HCT116 (cell line): ENCODE data around the gene INTS4. TPM values are rescaled to one million over a fixed set of nuclear protein-coding genes. Genes with fewer than 3 reads are reported as not detected.

ENCODE experiments used
- ATAC-seq: fragments of 200-7000 bp; cut with Tn5 transposase; 2 replicates; pipeline ENCODE4 v1.9.1; 2020; ENCODE audit warnings: mild to moderate bottlenecking, moderate library complexity
- BruUV-seq: library from RNA; stranded (reverse); fragments of 400-500 nt; replicated peaks from 2 replicates; lab custom pipeline; 2021; lab: Mats Ljungman, UMichigan
- CTCF ChIA-PET: fragments of 300-600 bp; sonication (Branson Sonifier 250); formaldehyde crosslinking; loops from one replicate; lab custom pipeline; 2021; ENCODE audit warnings: antibody characterized with exemption; lab: Charles Lee
- POLR2A ChIA-PET: fragments of 300-600, 350-600 bp; sonication (Branson Sonifier 250); formaldehyde crosslinking; loops from one replicate; lab custom pipeline; 2021; ENCODE audit warnings: antibody characterized with exemption; lab: Charles Lee
- RAD21 ChIA-PET, 2 experiments: fragments of 300-600 bp; sonication (Branson Sonifier 250); formaldehyde crosslinking; loops; one replicate each; lab custom pipeline; 2023; ENCODE audit warnings: low total read pairs in 2 of 2; ENCODE audit not compliant: uncharacterized antibody in 2 of 2, unreplicated experiment in 2 of 2, low non-redundant PET in 1 of 2; lab: Charles Lee
- DNase-seq: peaks from one replicate; pipeline ENCODE4 v3.0.0-alpha.2; 2010; ENCODE audit warnings: low read depth, low spot score
- H2AFZ ChIP-seq: fragments of 200-600 bp; shearing (Covaris generic), sonication (generic); 2 replicates; pipeline ENCODE4 v1.6.1; 2017; ENCODE audit warnings: low read depth, mixed run types, mixed read lengths, antibody characterized with exemption, low read length; ENCODE audit not compliant: poor library complexity, severe bottlenecking
- H3K27ac ChIP-seq: 2 replicates; pipeline ENCODE4 v1.5.1; 2012; ENCODE audit warnings: low read depth, low read length
- H3K27me3 ChIP-seq: fragments of 200-600 bp; sonication (generic); 2 replicates; pipeline ENCODE4 v1.6.1; 2016; ENCODE audit warnings: mixed run types, low read length, mixed read lengths; ENCODE audit not compliant: insufficient read depth
- H3K36me3 ChIP-seq, 2 experiments: fragments of 200-500 bp in 1 of 2; fragments of 200-600 bp in 1 of 2; sonication (Bioruptor generic) in 1 of 2; sonication (generic) in 1 of 2; 2 replicates each; pipeline versions ENCODE4 v1.5.1 to v1.6.1; 2014 to 2016; ENCODE audit warnings: low read length in 2 of 2, inconsistent platforms in 1 of 2, mixed read lengths in 1 of 2, mixed run types in 1 of 2; ENCODE audit not compliant: insufficient read depth in 2 of 2, control insufficient read depth in 1 of 2
- H3K4me1 ChIP-seq, 2 experiments: fragments of 200-600 bp in 1 of 2; sonication (generic) in 1 of 2; 2 replicates each; pipeline versions ENCODE4 v1.5.1 to v1.6.1; 2012 to 2017; ENCODE audit warnings: low read length in 2 of 2, inconsistent platforms in 1 of 2, mild to moderate bottlenecking in 1 of 2, mixed read lengths in 1 of 2, mixed run types in 1 of 2, moderate library complexity in 1 of 2; ENCODE audit not compliant: insufficient read depth in 2 of 2, control insufficient read depth in 1 of 2
- H3K4me2 ChIP-seq: fragments of 200-600 bp; sonication (generic); 2 replicates; pipeline ENCODE4 v1.6.1; 2017; ENCODE audit warnings: mixed run types, low read length, mixed read lengths
- H3K4me3 ChIP-seq, 2 experiments: fragments of 200-600 bp in 1 of 2; sonication (generic) in 1 of 2; replicated peaks in 1 of 2; 2 replicates each; pipeline ENCODE4 v1.5.1; 2011 to 2016; ENCODE audit warnings: low read length in 2 of 2, control low read depth in 1 of 2, low read depth in 1 of 2, mild to moderate bottlenecking in 1 of 2, mixed read lengths in 1 of 2, mixed run types in 1 of 2
- H3K79me2 ChIP-seq: fragments of 200-600 bp; sonication (generic); 2 replicates; pipeline ENCODE4 v1.6.1; 2017; ENCODE audit warnings: mild to moderate bottlenecking, mixed run types, low read length, moderate library complexity, mixed read lengths; ENCODE audit not compliant: insufficient read depth
- H3K9ac ChIP-seq: fragments of 200-600 bp; sonication (generic); 2 replicates; pipeline ENCODE4 v1.6.1; 2016; ENCODE audit warnings: low read length, mixed read lengths
- H3K9me2 ChIP-seq: fragments of 200-600 bp; sonication (generic), shearing (Covaris generic); 2 replicates; pipeline ENCODE4 v1.6.1; 2017; ENCODE audit warnings: mixed run types, mild to moderate bottlenecking, moderate library complexity; ENCODE audit not compliant: insufficient read depth
- H3K9me3 ChIP-seq, 2 experiments: fragments of 200-500 bp in 1 of 2; fragments of 200-600 bp in 1 of 2; sonication (Bioruptor generic) in 1 of 2; sonication (generic) in 1 of 2; 2 replicates each; pipeline ENCODE4 v1.6.1; 2014 to 2017; ENCODE audit warnings: low read length in 2 of 2, mixed read lengths in 2 of 2, inconsistent platforms in 1 of 2, low read depth in 1 of 2, mild to moderate bottlenecking in 1 of 2, mixed run types in 1 of 2, moderate library complexity in 1 of 2; ENCODE audit not compliant: control insufficient read depth in 1 of 2, insufficient read depth in 1 of 2
- H4K20me1 ChIP-seq: fragments of 200-600 bp; sonication (generic), shearing (Covaris generic); 2 replicates; pipeline ENCODE4 v1.6.1; 2017; ENCODE audit warnings: mixed run types, mild to moderate bottlenecking, moderate library complexity; ENCODE audit not compliant: insufficient read depth
- CBX3 ChIP-seq: IDR thresholded peaks from 2 replicates; pipeline ENCODE4 v1.6.1; 2012; ENCODE audit warnings: low read depth
- EGR1 ChIP-seq: IDR thresholded peaks from 2 replicates; pipeline ENCODE4 v1.6.1; 2012; ENCODE audit warnings: low read depth
- EZH2phosphoT487 ChIP-seq: fragments of 200-600 bp; IDR thresholded peaks from 2 replicates; pipeline ENCODE4 v1.6.1; 2018; ENCODE audit warnings: antibody characterized with exemption, borderline replicate concordance
- FOSL1 ChIP-seq: IDR thresholded peaks from 2 replicates; pipeline ENCODE4 v1.6.1; 2012; ENCODE audit warnings: low read depth
- JUND ChIP-seq: IDR thresholded peaks from 2 replicates; pipeline ENCODE4 v1.6.1; 2012
- POLR2A ChIP-seq: IDR thresholded peaks from 2 replicates; pipeline ENCODE4 v1.7.0; 2011; ENCODE audit warnings: borderline replicate concordance; ENCODE audit not compliant: insufficient read depth, insufficient read length; ENCODE audit errors: extremely low read depth
- SIN3A ChIP-seq: IDR thresholded peaks from 2 replicates; pipeline ENCODE4 v1.6.1; 2012; ENCODE audit warnings: low read depth
- SP1 ChIP-seq: IDR thresholded peaks from 2 replicates; pipeline ENCODE4 v1.6.1; 2012; ENCODE audit warnings: low read depth
- SRF ChIP-seq: IDR thresholded peaks from 2 replicates; pipeline ENCODE4 v1.6.1; 2012; ENCODE audit warnings: low read depth
- TCF7L2 ChIP-seq: IDR thresholded peaks from 2 replicates; pipeline ENCODE4 v1.7.0; 2011; ENCODE audit warnings: borderline replicate concordance, inconsistent platforms; ENCODE audit not compliant: insufficient read depth, insufficient read length; ENCODE audit errors: extremely low read depth
- YY1 ChIP-seq: IDR thresholded peaks from 2 replicates; pipeline ENCODE4 v1.6.1; 2011; ENCODE audit warnings: low read length, low read depth, moderate library complexity, mild to moderate bottlenecking; ENCODE audit not compliant: insufficient replicate concordance; ENCODE audit errors: extremely low read depth
- ZFX ChIP-seq: fragments of 450-650 bp; IDR thresholded peaks from 2 replicates; pipeline ENCODE4 v1.6.1; 2017
- ZNF274 ChIP-seq: fragments of 200-500 bp; sonication (Bioruptor generic); IDR thresholded peaks from 2 replicates; pipeline ENCODE4 v1.6.1; 2014; ENCODE audit warnings: mild to moderate bottlenecking, low read depth, low read length, inconsistent platforms
- intact Hi-C: fragments of 100-400 bp; cut with micrococcal nuclease; formaldehyde crosslinking; loops from 2 replicates; pipeline ENCODE4 v1.10.0; 2022
- total RNA-seq: library from RNA; stranded (reverse); gene quantifications from one replicate; pipeline ENCODE4 v1.2.1, GENCODE V29; 2021; ENCODE audit not compliant: unreplicated experiment
- TF ChIP-seq, protein P1 (sequence below): IDR thresholded peaks from 2 replicates; pipeline ENCODE4 v1.6.1; 2012; ENCODE audit warnings: low read depth
- TF ChIP-seq, protein P2 (sequence below): IDR thresholded peaks from 2 replicates; pipeline ENCODE4 v1.6.1; 2011; ENCODE audit warnings: mild to moderate bottlenecking, low read length, moderate library complexity; ENCODE audit not compliant: insufficient replicate concordance; ENCODE audit errors: extremely low read depth
- TF ChIP-seq, protein P3 (sequence below): IDR thresholded peaks from 2 replicates; pipeline ENCODE4 v1.6.1; 2012
- TF ChIP-seq, protein P4 (sequence below): IDR thresholded peaks from 2 replicates; pipeline ENCODE4 v1.6.1; 2012

Gene INTS4
- total RNA-seq, 1 experiment from 2014 or later: 41.0 TPM

DNA sequence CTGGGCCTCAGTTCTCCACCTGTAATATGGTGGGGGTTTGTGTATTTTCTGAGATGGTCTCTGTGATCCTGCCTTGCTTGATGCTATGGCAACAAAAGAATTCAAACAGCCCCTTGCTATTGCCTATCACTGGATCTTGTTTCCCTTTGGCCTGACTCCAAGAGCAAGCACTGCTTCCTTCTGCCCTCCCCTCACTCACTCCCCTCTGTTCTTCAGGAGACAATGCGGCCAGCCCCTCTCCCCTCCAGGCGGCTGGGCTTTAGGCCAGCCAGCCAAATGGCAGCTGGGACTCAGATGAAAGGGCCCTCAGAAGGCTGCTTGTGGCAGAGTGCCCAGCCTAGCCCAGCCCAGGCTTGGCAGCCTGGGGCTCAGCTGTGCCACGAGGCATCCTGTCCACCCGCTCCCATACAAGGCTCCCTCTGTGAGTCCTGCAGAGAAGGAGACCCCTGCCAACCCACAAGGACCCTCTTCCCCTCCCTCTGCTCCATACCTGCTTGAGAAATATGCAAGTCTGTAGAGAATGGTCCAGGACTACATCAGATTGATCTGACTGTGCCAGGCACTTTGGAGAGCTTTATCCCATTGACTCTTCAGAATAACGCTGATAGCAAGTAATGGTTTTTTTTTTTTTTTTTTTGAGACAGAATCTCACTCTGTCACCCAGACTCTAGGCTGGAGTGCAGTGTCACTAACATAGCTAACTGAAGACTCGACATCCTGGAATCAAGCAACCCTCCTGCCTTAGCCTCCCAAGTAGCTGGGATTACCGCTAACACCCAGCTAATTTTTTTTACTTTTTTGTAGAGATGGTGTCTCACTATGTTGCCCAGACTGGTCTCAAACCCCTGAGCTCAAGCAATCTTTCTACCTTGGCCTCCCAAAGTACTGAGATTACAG, 36.2 kb upstream of the INTS4 start:
- no peaks in the 10 kb centered on the region for H3K36me3 ChIP-seq
- no TSS peak for BruUV-seq
- H3K4me2 ChIP-seq: peak overlapping the region; percentile 51
- POLR2A ChIA-PET: interaction anchor here (1.1 to 1.6 kb wide), 3 partner anchors 9 to 36 kb away, joined by 4 to 14 read pairs (median 5); partner anchors contain the start of gene INTS4
- no peaks in the 10 kb centered on the region for H3K79me2 ChIP-seq
- CTCF ChIA-PET: interaction anchor here (1.6 kb wide), 1 partner anchor 15 kb away, joined by 9 read pairs; no protein-coding TSS in a partner anchor
- no peak for TF ChIP-seq YY1
- TF ChIP-seq EZH2phosphoT487: no peak
- no peak for TF ChIP-seq POLR2A
- TF ChIP-seq SRF: no peak
- peak; percentile 39; the same call in 1 of the 2 replicates for TF ChIP-seq SIN3A
- TF ChIP-seq SP1: peak; percentile 63
- TF ChIP-seq EGR1: no peak
- TF ChIP-seq, protein P1, sequence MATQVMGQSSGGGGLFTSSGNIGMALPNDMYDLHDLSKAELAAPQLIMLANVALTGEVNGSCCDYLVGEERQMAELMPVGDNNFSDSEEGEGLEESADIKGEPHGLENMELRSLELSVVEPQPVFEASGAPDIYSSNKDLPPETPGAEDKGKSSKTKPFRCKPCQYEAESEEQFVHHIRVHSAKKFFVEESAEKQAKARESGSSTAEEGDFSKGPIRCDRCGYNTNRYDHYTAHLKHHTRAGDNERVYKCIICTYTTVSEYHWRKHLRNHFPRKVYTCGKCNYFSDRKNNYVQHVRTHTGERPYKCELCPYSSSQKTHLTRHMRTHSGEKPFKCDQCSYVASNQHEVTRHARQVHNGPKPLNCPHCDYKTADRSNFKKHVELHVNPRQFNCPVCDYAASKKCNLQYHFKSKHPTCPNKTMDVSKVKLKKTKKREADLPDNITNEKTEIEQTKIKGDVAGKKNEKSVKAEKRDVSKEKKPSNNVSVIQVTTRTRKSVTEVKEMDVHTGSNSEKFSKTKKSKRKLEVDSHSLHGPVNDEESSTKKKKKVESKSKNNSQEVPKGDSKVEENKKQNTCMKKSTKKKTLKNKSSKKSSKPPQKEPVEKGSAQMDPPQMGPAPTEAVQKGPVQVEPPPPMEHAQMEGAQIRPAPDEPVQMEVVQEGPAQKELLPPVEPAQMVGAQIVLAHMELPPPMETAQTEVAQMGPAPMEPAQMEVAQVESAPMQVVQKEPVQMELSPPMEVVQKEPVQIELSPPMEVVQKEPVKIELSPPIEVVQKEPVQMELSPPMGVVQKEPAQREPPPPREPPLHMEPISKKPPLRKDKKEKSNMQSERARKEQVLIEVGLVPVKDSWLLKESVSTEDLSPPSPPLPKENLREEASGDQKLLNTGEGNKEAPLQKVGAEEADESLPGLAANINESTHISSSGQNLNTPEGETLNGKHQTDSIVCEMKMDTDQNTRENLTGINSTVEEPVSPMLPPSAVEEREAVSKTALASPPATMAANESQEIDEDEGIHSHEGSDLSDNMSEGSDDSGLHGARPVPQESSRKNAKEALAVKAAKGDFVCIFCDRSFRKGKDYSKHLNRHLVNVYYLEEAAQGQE: no peak
- peak; percentile 32 for TF ChIP-seq CBX3
- peak; percentile 97 for TF ChIP-seq TCF7L2
- TF ChIP-seq ZNF274: no peak
- TF ChIP-seq, protein P2, sequence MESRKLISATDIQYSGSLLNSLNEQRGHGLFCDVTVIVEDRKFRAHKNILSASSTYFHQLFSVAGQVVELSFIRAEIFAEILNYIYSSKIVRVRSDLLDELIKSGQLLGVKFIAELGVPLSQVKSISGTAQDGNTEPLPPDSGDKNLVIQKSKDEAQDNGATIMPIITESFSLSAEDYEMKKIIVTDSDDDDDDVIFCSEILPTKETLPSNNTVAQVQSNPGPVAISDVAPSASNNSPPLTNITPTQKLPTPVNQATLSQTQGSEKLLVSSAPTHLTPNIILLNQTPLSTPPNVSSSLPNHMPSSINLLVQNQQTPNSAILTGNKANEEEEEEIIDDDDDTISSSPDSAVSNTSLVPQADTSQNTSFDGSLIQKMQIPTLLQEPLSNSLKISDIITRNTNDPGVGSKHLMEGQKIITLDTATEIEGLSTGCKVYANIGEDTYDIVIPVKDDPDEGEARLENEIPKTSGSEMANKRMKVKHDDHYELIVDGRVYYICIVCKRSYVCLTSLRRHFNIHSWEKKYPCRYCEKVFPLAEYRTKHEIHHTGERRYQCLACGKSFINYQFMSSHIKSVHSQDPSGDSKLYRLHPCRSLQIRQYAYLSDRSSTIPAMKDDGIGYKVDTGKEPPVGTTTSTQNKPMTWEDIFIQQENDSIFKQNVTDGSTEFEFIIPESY: no peak
- no peak for TF ChIP-seq FOSL1
- TF ChIP-seq, protein P3, sequence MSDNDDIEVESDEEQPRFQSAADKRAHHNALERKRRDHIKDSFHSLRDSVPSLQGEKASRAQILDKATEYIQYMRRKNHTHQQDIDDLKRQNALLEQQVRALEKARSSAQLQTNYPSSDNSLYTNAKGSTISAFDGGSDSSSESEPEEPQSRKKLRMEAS: peak; percentile 75
- TF ChIP-seq ZFX: no peak
- TF ChIP-seq JUND: peak; percentile 19; the same call in 1 of the 2 replicates
- TF ChIP-seq, protein P4, sequence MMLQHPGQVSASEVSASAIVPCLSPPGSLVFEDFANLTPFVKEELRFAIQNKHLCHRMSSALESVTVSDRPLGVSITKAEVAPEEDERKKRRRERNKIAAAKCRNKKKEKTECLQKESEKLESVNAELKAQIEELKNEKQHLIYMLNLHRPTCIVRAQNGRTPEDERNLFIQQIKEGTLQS: no peak
- peaks cover 40 to 50% of the 10 kb centered on the region in 2 experiments for H3K4me1 ChIP-seq
- no peak overlapping the region for H3K4me3 ChIP-seq
- no peak overlapping the region for H2AFZ ChIP-seq
- intact Hi-C loops: no loop called here
- DNase-seq: no peak
- ATAC-seq: peak; percentile 71
- RAD21 ChIA-PET: no interaction called here
- H3K9me3 ChIP-seq: no peaks in the 10 kb centered on the region
- peak overlapping the region; percentile 3; the same call in 1 of the 2 replicates for H3K9ac ChIP-seq
- H3K27me3 ChIP-seq: no peaks in the 10 kb centered on the region
- H3K27ac ChIP-seq: peak overlapping the region; percentile 5; the same call in 1 of the 2 replicates
- H4K20me1 ChIP-seq: no peaks in the 10 kb centered on the region
- H3K9me2 ChIP-seq: no peaks in the 10 kb centered on the region
